HUES64 (cell line): ENCODE data around the gene ITPKA.

Source experiments
- H3K27ac ChIP-seq: 2 replicates; pipeline ENCODE4 v1.7.0; 2013; ENCODE audit warnings: low read depth, low read length, inconsistent platforms
- H3K27me3 ChIP-seq: 2 replicates; pipeline ENCODE4 v1.6.1; 2013; ENCODE audit warnings: mild to moderate bottlenecking, low read length; ENCODE audit not compliant: insufficient read depth
- H3K36me3 ChIP-seq: 2 replicates; pipeline ENCODE4 v1.6.1; 2013; ENCODE audit warnings: mild to moderate bottlenecking, low read length; ENCODE audit not compliant: insufficient read depth
- H3K4me1 ChIP-seq: 2 replicates; pipeline ENCODE4 v1.6.1; 2013; ENCODE audit warnings: mild to moderate bottlenecking, low read length, moderate library complexity; ENCODE audit not compliant: insufficient read depth
- H3K4me3 ChIP-seq: 2 replicates; pipeline ENCODE4 v1.5.1; 2013; ENCODE audit warnings: mild to moderate bottlenecking, low read length, moderate library complexity
- H3K9ac ChIP-seq: 2 replicates; pipeline ENCODE4 v1.6.1; 2013; ENCODE audit warnings: mild to moderate bottlenecking, low read depth, low read length
- H3K9me3 ChIP-seq: 2 replicates; pipeline ENCODE4 v1.6.1; 2013; ENCODE audit warnings: low read depth, low read length; ENCODE audit not compliant: insufficient read depth
- WGBS: fragments of 150-250, 120-280 bp; methylation state at CpG from one replicate; pipeline ENCODE4 v1.1.7; 2013; ENCODE audit warnings: missing lambda C conversion rate; 5-methylcytosine and 5-hydroxymethylcytosine counted together

The ITPKA gene

GRCh38 chr15:41476416-41477048, 17.1 kb upstream of the ITPKA start:
- Histone ChIP-seq H3K27ac (no peak overlapping the region), H3K9ac (no peak overlapping the region), H3K27me3 (no peaks in the 10 kb centered on the region), H3K4me1 (no peaks in the 10 kb centered on the region), H3K9me3 (no peaks in the 10 kb centered on the region), H3K36me3 (peaks cover 86% of the 10 kb centered on the region), H3K4me3 (no peak overlapping the region)
- WGBS: 95% methylated on average over 5 of the region's 5 CpGs

- Histone ChIP-seq H3K4me3 (no peak overlapping the region), H3K9me3 (no peaks in the 10 kb centered on the region), H3K27ac (no peak overlapping the region), H3K9ac (no peak overlapping the region), H3K27me3 (no peaks in the 10 kb centered on the region), H3K4me1 (no peaks in the 10 kb centered on the region), H3K36me3 (peaks cover 73% of the 10 kb centered on the region)
- WGBS: 95% methylated on average over 12 of the region's 12 CpGs
Measured at GRCh38 chr15:41480396-41481140, 13.1 kb upstream of the ITPKA start.

GRCh38 chr15:41482110-41482877, 11.4 kb upstream of the ITPKA start:
- Histone ChIP-seq H3K4me3 (no peak overlapping the region), H3K27ac (no peak overlapping the region), H3K9ac (no peak overlapping the region), H3K27me3 (no peaks in the 10 kb centered on the region), H3K4me1 (no peaks in the 10 kb centered on the region), H3K36me3 (peaks cover 56% of the 10 kb centered on the region), H3K9me3 (no peaks in the 10 kb centered on the region)
- WGBS: 96% methylated on average over 8 of the region's 9 CpGs

GRCh38 chr15:41483115-41483514, 10.6 kb upstream of the ITPKA start:
- Histone ChIP-seq H3K9ac (no peak overlapping the region), H3K4me3 (no peak overlapping the region), H3K27ac (no peak overlapping the region), H3K9me3 (no peaks in the 10 kb centered on the region), H3K27me3 (no peaks in the 10 kb centered on the region), H3K36me3 (peaks cover 48% of the 10 kb centered on the region), H3K4me1 (no peaks in the 10 kb centered on the region)

GRCh38 chr15:41483519-41483918, 10.2 kb upstream of the ITPKA start:
- WGBS: 100% methylated on average over 2 of the region's 2 CpGs
- Histone ChIP-seq H3K4me3 (no peak overlapping the region), H3K9ac (no peak overlapping the region), H3K27me3 (no peaks in the 10 kb centered on the region), H3K27ac (no peak overlapping the region), H3K36me3 (peaks cover 44% of the 10 kb centered on the region), H3K9me3 (no peaks in the 10 kb centered on the region), H3K4me1 (no peaks in the 10 kb centered on the region)

GRCh38 chr15:41484937-41485625, 8.6 kb upstream of the ITPKA start:
- no peaks in the 10 kb centered on the region for H3K9me3 ChIP-seq
- no peak overlapping the region for H3K4me3 ChIP-seq
- no peak overlapping the region for H3K9ac ChIP-seq
- peaks cover 29% of the 10 kb centered on the region for H3K36me3 ChIP-seq
- H3K27ac ChIP-seq: no peak overlapping the region
- H3K27me3 ChIP-seq: no peaks in the 10 kb centered on the region
- no peaks in the 10 kb centered on the region for H3K4me1 ChIP-seq
- WGBS: 83% methylated on average over 11 of the region's 11 CpGs

- 96% methylated on average over 43 of the region's 43 CpGs for WGBS
- H3K27me3 ChIP-seq: peaks cover 10% of the 10 kb centered on the region
- H3K9ac ChIP-seq: no peak overlapping the region
- H3K4me3 ChIP-seq: no peak overlapping the region
- no peaks in the 10 kb centered on the region for H3K4me1 ChIP-seq
- no peaks in the 10 kb centered on the region for H3K9me3 ChIP-seq
- H3K36me3 ChIP-seq: peaks cover 17% of the 10 kb centered on the region
- no peak overlapping the region for H3K27ac ChIP-seq
Measured at GRCh38 chr15:41486286-41486685, 7.4 kb upstream of the ITPKA start.

GRCh38 chr15:41487381-41487780, 6.3 kb upstream of the ITPKA start:
- Histone ChIP-seq H3K27me3 (peaks cover 21% of the 10 kb centered on the region), H3K27ac (no peak overlapping the region), H3K4me3 (no peak overlapping the region), H3K9ac (no peak overlapping the region), H3K4me1 (no peaks in the 10 kb centered on the region), H3K9me3 (no peaks in the 10 kb centered on the region), H3K36me3 (peaks cover 7% of the 10 kb centered on the region)
- 90% methylated on average over 9 of the region's 9 CpGs for WGBS

- H3K27ac ChIP-seq: no peak overlapping the region
- no peak overlapping the region for H3K9ac ChIP-seq
- 93% methylated on average over 2 of the region's 2 CpGs for WGBS
- H3K27me3 ChIP-seq: peaks cover 26% of the 10 kb centered on the region
- peaks cover 3% of the 10 kb centered on the region for H3K36me3 ChIP-seq
- no peaks in the 10 kb centered on the region for H3K9me3 ChIP-seq
- H3K4me1 ChIP-seq: peaks cover 3% of the 10 kb centered on the region
- no peak overlapping the region for H3K4me3 ChIP-seq
Measured at GRCh38 chr15:41487802-41488201, 5.9 kb upstream of the ITPKA start.

GRCh38 chr15:41489641-41490040, 4.0 kb upstream of the ITPKA start:
- Histone ChIP-seq H3K36me3 (no peaks in the 10 kb centered on the region), H3K27me3 (peaks cover 44% of the 10 kb centered on the region), H3K9ac (no peak overlapping the region), H3K27ac (no peak overlapping the region), H3K4me1 (peaks cover 5% of the 10 kb centered on the region), H3K9me3 (no peaks in the 10 kb centered on the region), H3K4me3 (no peak overlapping the region)
- 94% methylated on average over 2 of the region's 2 CpGs for WGBS

- no peak overlapping the region for H3K9ac ChIP-seq
- no peak overlapping the region for H3K4me3 ChIP-seq
- H3K36me3 ChIP-seq: no peaks in the 10 kb centered on the region
- H3K27me3 ChIP-seq: peaks cover 51% of the 10 kb centered on the region
- 67% methylated on average over 4 of the region's 4 CpGs for WGBS
- H3K27ac ChIP-seq: no peak overlapping the region
- H3K4me1 ChIP-seq: peaks cover 5% of the 10 kb centered on the region
- no peaks in the 10 kb centered on the region for H3K9me3 ChIP-seq
Measured at GRCh38 chr15:41490355-41490754, 3.3 kb upstream of the ITPKA start.
